Neural progenitor cell (in vitro differentiated cells): ENCODE results near the gene RAB5A.

Source experiments
- EZH2phosphoT487 ChIP-seq: fragments of 200-600 bp; sonication (generic); IDR thresholded peaks from 2 replicates; pipeline ENCODE4 v1.6.1; 2017; ENCODE audit warnings: antibody characterized with exemption
- TF ChIP-seq, protein P1 (sequence below): fragments of 200-600 bp; sonication (generic); IDR thresholded peaks from 2 replicates; pipeline ENCODE4 v1.5.1; 2017; ENCODE audit warnings: antibody characterized with exemption, mild to moderate bottlenecking

DNA sequence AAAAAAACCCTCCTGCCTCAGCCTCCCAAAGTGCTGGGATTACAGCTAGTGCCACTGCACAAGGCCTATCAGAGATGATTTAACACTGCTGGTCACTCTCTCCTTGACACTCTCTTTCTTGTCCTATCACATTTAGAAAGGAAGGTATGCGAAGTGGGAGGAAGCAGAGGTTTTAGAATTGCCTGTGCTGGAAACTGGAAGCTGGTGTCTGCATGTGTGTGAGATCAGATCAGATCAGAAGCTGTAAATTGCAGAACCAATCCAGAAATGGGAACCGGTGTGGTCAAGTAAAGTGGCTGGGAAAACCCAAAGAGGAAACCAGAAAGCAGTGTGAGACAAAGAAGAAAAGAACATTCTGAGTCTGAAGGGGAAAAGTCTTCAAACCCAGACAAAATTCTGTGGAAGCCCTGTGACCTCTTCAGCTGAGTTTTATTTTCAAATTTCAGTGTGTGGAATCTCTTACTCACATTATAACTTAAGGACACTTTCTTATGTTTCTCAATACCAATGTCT lies 15.7 kb upstream of the RAB5A start:
- TF ChIP-seq, protein P1, sequence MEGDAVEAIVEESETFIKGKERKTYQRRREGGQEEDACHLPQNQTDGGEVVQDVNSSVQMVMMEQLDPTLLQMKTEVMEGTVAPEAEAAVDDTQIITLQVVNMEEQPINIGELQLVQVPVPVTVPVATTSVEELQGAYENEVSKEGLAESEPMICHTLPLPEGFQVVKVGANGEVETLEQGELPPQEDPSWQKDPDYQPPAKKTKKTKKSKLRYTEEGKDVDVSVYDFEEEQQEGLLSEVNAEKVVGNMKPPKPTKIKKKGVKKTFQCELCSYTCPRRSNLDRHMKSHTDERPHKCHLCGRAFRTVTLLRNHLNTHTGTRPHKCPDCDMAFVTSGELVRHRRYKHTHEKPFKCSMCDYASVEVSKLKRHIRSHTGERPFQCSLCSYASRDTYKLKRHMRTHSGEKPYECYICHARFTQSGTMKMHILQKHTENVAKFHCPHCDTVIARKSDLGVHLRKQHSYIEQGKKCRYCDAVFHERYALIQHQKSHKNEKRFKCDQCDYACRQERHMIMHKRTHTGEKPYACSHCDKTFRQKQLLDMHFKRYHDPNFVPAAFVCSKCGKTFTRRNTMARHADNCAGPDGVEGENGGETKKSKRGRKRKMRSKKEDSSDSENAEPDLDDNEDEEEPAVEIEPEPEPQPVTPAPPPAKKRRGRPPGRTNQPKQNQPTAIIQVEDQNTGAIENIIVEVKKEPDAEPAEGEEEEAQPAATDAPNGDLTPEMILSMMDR: no peak
- no peak for TF ChIP-seq EZH2phosphoT487
